Neural cell (in vitro differentiated cells): Measurements from ENCODE around the gene METTL8.

Source experiments
- EP300 ChIP-seq: fragments of 450-650 bp; conservative IDR thresholded peaks from 2 replicates; pipeline ENCODE4 v1.6.1; 2014; ENCODE audit warnings: antibody characterized with exemption, mild to moderate bottlenecking, moderate library complexity; ENCODE audit not compliant: poor library complexity, severe bottlenecking
- EZH2 ChIP-seq: fragments of 200-600, 300-800 bp; shearing (Covaris generic), sonication (generic); IDR thresholded peaks from 2 replicates; pipeline ENCODE4 v1.6.1; 2014; ENCODE audit warnings: antibody characterized with exemption, low read length, borderline replicate concordance, mild to moderate bottlenecking; ENCODE audit not compliant: insufficient read depth, poor library complexity, severe bottlenecking
- POLR2AphosphoS5 ChIP-seq: IDR thresholded peaks from 2 replicates; pipeline ENCODE4 v1.6.1; 2012
- RAD21 ChIP-seq: fragments of 450-650 bp; conservative IDR thresholded peaks from 2 replicates; pipeline ENCODE4 v1.6.1; 2014; ENCODE audit warnings: antibody characterized with exemption, mild to moderate bottlenecking, moderate library complexity
- SMC3 ChIP-seq: fragments of 450-650 bp; conservative IDR thresholded peaks from 2 replicates; pipeline ENCODE4 v1.6.1; 2014; ENCODE audit warnings: antibody characterized with exemption, mild to moderate bottlenecking, moderate library complexity; ENCODE audit not compliant: poor library complexity
- TF ChIP-seq, protein P1 (sequence below): fragments of 450-650 bp; IDR thresholded peaks from 2 replicates; pipeline ENCODE4 v1.5.1; 2014; ENCODE audit warnings: antibody characterized with exemption, mild to moderate bottlenecking, moderate library complexity; ENCODE audit not compliant: poor library complexity, severe bottlenecking

DNA sequence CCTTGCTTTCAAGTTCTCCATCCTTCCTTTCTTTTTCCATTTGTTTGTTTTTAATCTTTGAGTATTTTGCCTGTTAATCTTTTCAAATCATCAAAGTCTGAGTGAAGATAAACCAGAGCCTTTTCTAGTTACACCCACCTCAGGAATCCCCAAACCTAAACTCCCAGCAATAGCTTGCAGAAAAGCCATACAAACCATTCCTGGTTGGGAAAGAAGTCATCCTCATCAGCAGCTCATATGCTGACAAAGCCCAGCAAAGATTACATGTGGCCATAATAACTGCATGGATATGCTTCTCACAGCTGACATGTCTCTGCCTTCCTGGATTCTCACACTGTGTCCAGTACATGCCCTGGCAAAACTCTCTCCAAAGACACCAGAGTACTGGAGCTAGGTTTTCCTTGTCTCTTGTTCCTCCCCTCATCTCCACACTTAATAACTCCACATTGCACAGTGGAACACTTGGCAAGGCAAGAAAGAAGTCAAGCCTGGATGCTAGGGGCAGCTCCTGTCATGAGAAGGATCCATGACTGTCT lies 146.7 kb downstream of the METTL8 start:
- TF ChIP-seq, protein P1, sequence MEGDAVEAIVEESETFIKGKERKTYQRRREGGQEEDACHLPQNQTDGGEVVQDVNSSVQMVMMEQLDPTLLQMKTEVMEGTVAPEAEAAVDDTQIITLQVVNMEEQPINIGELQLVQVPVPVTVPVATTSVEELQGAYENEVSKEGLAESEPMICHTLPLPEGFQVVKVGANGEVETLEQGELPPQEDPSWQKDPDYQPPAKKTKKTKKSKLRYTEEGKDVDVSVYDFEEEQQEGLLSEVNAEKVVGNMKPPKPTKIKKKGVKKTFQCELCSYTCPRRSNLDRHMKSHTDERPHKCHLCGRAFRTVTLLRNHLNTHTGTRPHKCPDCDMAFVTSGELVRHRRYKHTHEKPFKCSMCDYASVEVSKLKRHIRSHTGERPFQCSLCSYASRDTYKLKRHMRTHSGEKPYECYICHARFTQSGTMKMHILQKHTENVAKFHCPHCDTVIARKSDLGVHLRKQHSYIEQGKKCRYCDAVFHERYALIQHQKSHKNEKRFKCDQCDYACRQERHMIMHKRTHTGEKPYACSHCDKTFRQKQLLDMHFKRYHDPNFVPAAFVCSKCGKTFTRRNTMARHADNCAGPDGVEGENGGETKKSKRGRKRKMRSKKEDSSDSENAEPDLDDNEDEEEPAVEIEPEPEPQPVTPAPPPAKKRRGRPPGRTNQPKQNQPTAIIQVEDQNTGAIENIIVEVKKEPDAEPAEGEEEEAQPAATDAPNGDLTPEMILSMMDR, result no peak
- TF ChIP-seq POLR2AphosphoS5 (no peak), EZH2 (no peak), SMC3 (no peak), EP300 (no peak), RAD21 (no peak)
